GM18517 (cell line): ENCODE results near the gene PIERCE2.
A peak's percentile ranks its signal among the peaks of the same experiment; 100 is the strongest.
"Not testable (repeated sequence)": the region's sequence is repeated elsewhere in the genome, so short reads cannot be mapped to it uniquely, and the experiment has no call there.

Experiments used
- ATAC-seq: cut with Tn5 transposase; IDR thresholded peaks from one replicate; pipeline ENCODE4 v1.9.1; 2021; ENCODE audit warnings: mild to moderate bottlenecking, moderate library complexity; ENCODE audit not compliant: unreplicated experiment

PIERCE2 gene

GRCh38 chr15:55422089-55422488, 13.8 kb downstream of the PIERCE2 start:
- no peak for ATAC-seq

- peak; percentile 77 for ATAC-seq
Observed at GRCh38 chr15:55434989-55435825, 26.9 kb downstream of the PIERCE2 start.

GRCh38 chr15:55443141-55443540, 34.8 kb downstream of the PIERCE2 start:
- ATAC-seq: not testable (repeated sequence)

- ATAC-seq: not testable (repeated sequence)
Observed at GRCh38 chr15:55445936-55446335, 37.6 kb downstream of the PIERCE2 start.

- not testable (repeated sequence) for ATAC-seq
Observed at GRCh38 chr15:55446379-55447029, 38.2 kb downstream of the PIERCE2 start.

- ATAC-seq: not testable (repeated sequence)
Observed at GRCh38 chr15:55447030-55447394, 38.7 kb downstream of the PIERCE2 start.

- no peak for ATAC-seq
Observed at GRCh38 chr15:55457401-55458022, 49.2 kb downstream of the PIERCE2 start.

GRCh38 chr15:55461447-55461846, 53.2 kb downstream of the PIERCE2 start:
- ATAC-seq: no peak

- ATAC-seq: no peak
Observed at GRCh38 chr15:55468321-55468720, 60.0 kb downstream of the PIERCE2 start.
